ENCODE data around the gene LPGAT1.
A peak's percentile ranks its signal among the peaks of the same experiment; 100 is the strongest.

The LPGAT1 gene

DNA sequence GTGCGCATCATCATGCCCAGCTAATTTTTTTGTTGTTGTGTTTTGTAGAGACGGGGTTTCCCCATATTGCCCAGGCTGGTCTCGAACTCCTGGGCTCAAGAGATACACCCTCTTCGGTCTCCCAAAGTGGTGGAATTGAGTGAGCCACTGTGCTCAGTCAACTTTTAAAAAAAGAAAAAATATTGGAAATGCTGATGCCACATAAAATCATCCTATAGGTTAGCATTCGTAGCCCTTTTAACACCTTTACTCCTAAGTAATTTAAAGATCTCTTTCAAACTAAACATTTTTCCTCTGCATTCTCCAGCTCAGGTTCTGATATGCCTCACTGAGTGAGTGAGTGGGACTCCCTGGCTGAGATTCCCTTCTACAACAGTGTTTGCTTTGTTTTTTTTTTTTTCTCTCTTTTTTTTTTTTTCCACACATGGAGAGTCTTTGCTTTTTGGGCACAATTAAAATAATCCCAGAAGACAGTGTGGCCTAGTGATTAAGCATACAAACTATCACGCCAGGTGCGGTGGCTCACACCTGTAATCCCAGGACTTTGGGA is 74.0 kb downstream of the LPGAT1 start:
- no peak for DNase-seq

- DNase-seq, result no peak
These were observed 76.8 kb downstream of the LPGAT1 start for GRCh38 chr1:211753649-211754251.

DNA sequence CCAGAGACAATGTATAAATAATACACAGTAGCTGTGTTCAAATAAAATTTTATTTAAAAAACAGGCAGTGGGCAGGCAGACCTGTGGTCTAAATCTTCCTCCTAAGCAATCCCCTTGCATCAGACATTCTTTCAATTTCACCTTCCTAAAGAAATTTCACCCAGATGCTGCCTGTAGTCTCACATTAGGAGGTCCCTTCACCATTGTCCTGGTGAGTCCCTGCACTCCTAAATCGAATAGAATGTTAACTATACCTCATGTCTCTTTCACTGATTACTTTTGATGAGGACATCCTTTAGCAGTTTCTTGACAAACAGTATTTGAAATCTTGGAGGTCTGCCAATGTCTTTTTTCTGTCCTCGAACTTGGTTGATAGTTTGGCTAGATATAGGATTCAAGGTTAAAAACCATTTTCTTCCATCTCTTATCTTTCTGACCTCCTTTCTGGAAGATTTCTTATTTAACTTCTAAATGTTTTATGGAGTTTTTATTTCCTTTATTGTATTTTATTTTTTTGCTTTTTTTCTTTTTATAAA is 77.5 kb downstream of the LPGAT1 start:
- DNase-seq, result no peak

GRCh38 chr1:211752317-211752716 is 78.2 kb downstream of the LPGAT1 start:
- no peak for DNase-seq

DNA sequence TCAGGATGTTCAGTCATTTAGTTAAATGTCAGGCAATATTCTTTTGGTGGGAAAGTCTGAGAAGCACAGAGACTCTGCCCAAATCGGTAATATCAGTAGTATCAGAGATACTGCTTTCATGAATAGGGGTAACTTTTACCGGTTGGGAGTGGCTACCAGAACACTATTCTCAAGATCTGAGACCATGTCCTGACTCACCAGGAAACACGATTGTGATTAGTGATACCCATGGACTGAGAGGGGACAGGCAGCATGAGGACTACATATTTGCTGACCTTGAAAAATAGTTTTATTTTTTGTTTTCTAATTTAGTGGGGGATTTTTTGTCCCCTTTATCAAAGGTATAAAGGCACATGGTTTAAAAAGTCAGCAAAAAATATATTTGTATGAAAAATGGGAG is 79.1 kb downstream of the LPGAT1 start:
- DNase-seq, result no peak

- no peak for DNase-seq
These were observed 80.0 kb downstream of the LPGAT1 start for GRCh38 chr1:211750599-211750998.

DNA sequence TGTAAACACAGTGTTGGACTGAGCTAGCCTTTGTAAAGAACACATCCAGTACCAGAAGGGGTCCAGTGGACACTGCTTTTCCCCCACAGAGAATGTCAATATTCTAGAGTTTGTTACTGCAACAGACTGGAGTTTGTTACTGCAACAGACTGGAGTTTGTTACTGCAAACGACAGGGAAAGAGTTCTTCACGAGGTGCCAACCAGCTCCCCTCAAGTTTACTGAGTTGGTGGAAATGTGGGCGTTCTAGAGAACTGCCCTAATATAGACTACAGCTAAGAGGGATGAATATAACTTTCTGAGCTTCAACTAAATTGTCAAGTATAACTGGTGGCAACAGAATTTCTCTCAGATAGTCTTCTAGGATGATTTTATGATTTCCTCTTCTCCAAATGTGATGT is 81.3 kb downstream of the LPGAT1 start:
- DNase-seq, result no peak

GRCh38 chr1:211748810-211749209 is 81.8 kb downstream of the LPGAT1 start:
- no peak for DNase-seq

GRCh38 chr1:211742889-211743529 is 87.6 kb downstream of the LPGAT1 start:
- DNase-seq, result no peak

DNA sequence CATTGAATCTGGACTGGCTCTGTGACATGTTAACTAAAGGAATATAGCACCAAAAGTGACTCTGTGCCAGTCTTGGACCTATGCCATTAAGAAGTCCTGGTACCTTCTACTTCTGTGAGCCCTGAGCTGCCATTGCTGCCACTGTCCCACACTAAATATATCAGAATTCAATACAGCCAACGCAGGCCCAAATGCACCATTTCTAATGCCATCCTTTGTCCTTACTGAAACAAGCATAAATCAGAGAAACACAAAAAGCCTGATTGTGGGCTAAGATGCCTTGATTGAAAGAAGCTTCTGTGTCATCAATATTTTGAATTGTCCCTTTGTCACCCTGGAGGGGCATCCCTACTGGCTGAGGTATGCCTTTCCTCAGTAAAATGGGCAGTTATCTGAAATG is 88.3 kb downstream of the LPGAT1 start:
- no peak for DNase-seq

GRCh38 chr1:211741788-211742187 is 88.8 kb downstream of the LPGAT1 start:
- no peak for DNase-seq

DNA sequence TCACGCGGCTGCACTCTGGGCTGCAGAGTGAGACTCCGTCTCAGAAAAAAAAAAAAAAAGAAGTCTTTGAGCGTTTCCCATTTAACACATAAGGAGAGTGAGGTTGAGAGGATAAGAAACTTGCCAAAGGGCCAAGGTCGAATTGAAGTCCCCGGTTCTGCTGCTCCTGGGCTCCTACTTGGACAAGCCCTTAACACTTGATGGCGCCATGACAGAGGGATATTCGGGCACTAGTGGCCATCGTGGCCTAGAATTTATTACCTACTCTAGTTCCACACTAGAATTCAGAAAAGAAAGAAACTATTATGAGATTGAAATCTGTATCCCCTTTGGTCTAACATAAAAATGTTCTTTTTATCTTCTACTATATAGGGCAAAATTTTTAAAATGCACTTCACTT is 89.4 kb downstream of the LPGAT1 start:
- no peak for DNase-seq

- no peak for DNase-seq
These were observed 90.7 kb downstream of the LPGAT1 start for GRCh38 chr1:211739671-211740411.

DNA sequence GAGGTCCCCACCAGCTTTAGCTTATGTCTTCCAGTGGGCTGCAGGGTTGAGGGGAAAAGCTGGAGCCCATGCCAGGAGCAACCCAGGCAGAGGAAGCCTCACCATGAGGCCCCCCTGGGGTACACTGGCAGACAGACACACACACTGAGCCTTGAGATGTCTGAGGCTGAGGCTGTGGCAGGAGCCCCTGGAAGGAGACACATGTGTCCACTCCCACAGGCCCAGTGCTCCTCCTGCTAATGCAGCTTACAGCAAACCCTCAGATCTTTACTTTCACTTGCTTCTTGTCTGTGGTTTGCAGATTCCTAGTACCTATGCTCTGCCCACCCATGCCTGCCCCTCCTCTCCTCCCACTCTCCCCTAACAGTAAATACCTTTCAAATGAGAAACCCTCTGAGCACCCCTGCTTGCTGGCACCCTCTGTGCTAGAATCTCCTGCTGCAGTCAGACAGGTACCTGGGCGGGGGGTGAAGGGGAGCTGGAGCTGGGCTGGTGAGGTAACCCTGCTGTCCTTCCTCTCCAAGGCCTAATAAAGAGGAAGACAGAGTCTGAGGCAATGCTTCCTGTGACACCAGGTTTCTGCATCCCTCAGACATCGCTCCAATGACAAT is 91.8 kb downstream of the LPGAT1 start:
- no peak for DNase-seq

GRCh38 chr1:211738096-211738690 is 92.4 kb downstream of the LPGAT1 start:
- DNase-seq, result no peak

DNA sequence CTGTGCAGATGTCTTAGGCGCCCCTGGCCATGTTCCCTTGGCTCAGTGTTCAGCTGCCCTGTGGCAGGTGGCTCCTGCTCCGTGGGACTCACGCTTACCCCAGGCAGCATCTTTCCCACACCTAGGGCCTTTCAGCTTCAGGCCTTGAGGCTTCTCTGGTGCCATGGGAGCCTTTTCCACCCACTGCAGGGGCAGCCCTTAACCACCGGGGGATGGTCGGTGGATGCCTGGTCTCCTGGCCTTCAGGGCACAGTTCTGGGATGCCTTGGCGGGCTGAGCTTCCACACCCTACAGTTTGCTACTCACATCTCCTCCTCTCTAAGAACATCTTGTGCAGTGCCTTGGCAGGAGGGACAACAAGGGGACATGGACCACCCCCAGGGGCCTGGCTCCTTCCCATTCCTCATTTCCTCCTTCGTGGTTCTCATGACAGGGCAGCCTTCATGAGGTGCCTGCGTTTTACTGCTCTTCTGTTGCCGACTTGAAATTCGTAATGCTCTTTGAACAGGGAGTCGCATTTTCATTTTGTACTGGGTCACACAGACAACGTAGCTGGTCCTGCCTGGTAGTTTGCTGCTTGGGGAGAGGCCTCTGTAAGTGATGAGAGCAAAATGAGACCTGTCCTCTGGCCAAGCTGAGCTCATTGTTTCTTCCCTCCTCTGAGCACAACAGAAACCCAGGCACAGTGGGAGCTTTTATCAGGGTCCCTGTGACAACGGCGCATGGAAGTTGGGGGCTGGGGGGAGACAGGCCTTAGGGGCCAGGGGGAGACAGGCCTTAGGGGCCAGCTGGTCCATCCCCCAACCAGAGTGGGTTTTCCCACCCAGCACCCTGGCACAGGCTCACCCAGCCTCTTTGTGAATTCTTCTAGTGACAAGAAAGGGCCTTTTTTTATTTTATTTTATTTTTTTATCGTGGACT is 93.2 kb downstream of the LPGAT1 start:
- DNase-seq, result no peak

GRCh38 chr1:211736351-211736915 is 94.1 kb downstream of the LPGAT1 start:
- DNase-seq, result peak; percentile 49 to 93

GRCh38 chr1:211735208-211736170 is 95.1 kb downstream of the LPGAT1 start:
- peak; percentile 16 to 77 for DNase-seq

- peak; percentile 69 to 78 for DNase-seq
These were observed 95.8 kb downstream of the LPGAT1 start for GRCh38 chr1:211734791-211735190.

GRCh38 chr1:211734359-211734758 is 96.2 kb downstream of the LPGAT1 start:
- no peak for DNase-seq

All from NCI-H446 (cell line).